Measurements from ENCODE around the gene ZNF613.
"Not testable (repeated sequence)": the region's sequence is repeated elsewhere in the genome, so short reads cannot be mapped to it uniquely, and the experiment has no call there.

The ZNF613 gene

GRCh38 chr19:51927859-51928258 lies 587 bp downstream of the ZNF613 start:
- peak overlapping the region; percentile 73 to 96 (median 93) for H3K9ac ChIP-seq (ENCODE audit: low read length in 5 of 5)

DNA sequence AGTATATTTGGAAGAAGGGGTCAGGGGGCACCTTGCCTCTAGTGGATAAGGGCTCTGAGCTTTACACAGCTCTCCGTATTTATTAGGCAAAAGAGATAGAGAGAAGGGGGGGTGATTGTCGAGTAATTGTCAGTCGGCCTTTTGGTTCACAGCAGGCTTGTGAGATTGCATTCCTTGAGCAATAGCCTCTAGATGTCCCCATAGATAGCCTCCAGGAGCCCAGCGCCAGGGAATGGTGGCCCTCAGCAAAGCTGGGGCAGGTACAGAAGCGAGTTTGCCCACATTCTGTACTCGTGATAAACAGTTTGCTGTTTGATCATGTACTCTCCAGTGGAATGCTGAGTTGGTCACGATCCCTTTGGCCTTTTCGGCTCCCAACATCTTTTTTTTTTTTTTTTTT lies 4.6 kb downstream of the ZNF613 start:
- H3K27me3 ChIP-seq (ENCODE audit: control insufficient read depth in 5 of 5, insufficient read depth in 4 of 5, low read length in 5 of 5), result no peaks in the 10 kb centered on the region
- peaks cover 32 to 69% (median 55%) of the 10 kb centered on the region in 5 donors for H3K36me3 ChIP-seq (ENCODE audit: control insufficient read depth in 5 of 5, insufficient read depth in 5 of 5, low read length in 5 of 5)
- H3K9me3 ChIP-seq (ENCODE audit: control insufficient read depth in 5 of 5, low read length in 5 of 5), result peaks cover 14 to 42% (median 30%) of the 10 kb centered on the region in 5 donors
- no peak overlapping the region for H3K9ac ChIP-seq (ENCODE audit: low read length in 5 of 5)
- H3K27ac ChIP-seq (ENCODE audit: low read depth, low read length), result no peak overlapping the region
- H3K4me3 ChIP-seq (ENCODE audit: low read depth in 1 of 5, low read length in 5 of 5), result no peak overlapping the region
- H3K4me1 ChIP-seq (ENCODE audit: control insufficient read depth in 5 of 5, insufficient read depth in 5 of 5, low read length in 5 of 5), result peaks cover 6 to 13% (median 10%) of the 10 kb centered on the region in 5 donors

More at GRCh38 chr19:51927859-51928258, 587 bp downstream of the ZNF613 start:
- Histone ChIP-seq H3K27ac (ENCODE audit: low read depth, low read length) (peak overlapping the region; percentile 76), H3K36me3 (ENCODE audit: control insufficient read depth in 5 of 5, insufficient read depth in 5 of 5, low read length in 5 of 5) (peaks cover 10 to 32% (median 23%) of the 10 kb centered on the region in 5 donors), H3K4me3 (ENCODE audit: low read depth in 1 of 5, low read length in 5 of 5) (peak overlapping the region; percentile 92 to 100 (median 97)), H3K27me3 (ENCODE audit: control insufficient read depth in 5 of 5, insufficient read depth in 4 of 5, low read length in 5 of 5) (no peaks in the 10 kb centered on the region), H3K4me1 (ENCODE audit: control insufficient read depth in 5 of 5, insufficient read depth in 5 of 5, low read length in 5 of 5) (peaks cover 6 to 20% (median 17%) of the 10 kb centered on the region in 5 donors), H3K9me3 (ENCODE audit: control insufficient read depth in 5 of 5, low read length in 5 of 5) (peaks cover 5 to 29% (median 12%) of the 10 kb centered on the region in 5 donors)

DNA sequence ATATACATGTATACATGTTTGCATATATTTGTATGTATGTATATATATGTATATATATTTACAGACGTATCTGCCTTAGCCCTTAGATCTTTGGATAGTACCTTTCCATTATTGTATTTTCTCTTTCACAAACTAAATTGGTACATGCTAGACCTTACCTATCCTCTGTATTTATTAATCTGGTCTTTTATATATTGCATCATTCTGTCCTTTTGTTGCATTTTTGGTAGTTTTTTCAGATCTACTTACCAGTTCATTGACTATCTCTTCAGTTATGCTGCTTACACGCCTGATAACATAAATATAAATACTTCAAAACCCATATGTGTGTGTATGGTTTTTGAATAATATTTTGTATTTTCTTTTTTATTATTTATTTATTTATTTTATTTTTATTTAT lies 11.7 kb downstream of the ZNF613 start:
- Histone ChIP-seq H3K4me3 (ENCODE audit: low read depth in 1 of 5, low read length in 5 of 5) (no peak overlapping the region), H3K27ac (ENCODE audit: low read depth, low read length) (no peak overlapping the region), H3K9me3 (ENCODE audit: control insufficient read depth in 5 of 5, low read length in 5 of 5) (peaks cover 58 to 91% (median 75%) of the 10 kb centered on the region in 5 donors), H3K27me3 (ENCODE audit: control insufficient read depth in 5 of 5, insufficient read depth in 4 of 5, low read length in 5 of 5) (no peaks in the 10 kb centered on the region), H3K36me3 (ENCODE audit: control insufficient read depth in 5 of 5, insufficient read depth in 5 of 5, low read length in 5 of 5) (peaks cover 59 to 89% (median 86%) of the 10 kb centered on the region in 5 donors), H3K9ac (ENCODE audit: low read length in 5 of 5) (no peak overlapping the region), H3K4me1 (ENCODE audit: control insufficient read depth in 5 of 5, insufficient read depth in 5 of 5, low read length in 5 of 5) (no peaks in the 10 kb centered on the region)

DNA sequence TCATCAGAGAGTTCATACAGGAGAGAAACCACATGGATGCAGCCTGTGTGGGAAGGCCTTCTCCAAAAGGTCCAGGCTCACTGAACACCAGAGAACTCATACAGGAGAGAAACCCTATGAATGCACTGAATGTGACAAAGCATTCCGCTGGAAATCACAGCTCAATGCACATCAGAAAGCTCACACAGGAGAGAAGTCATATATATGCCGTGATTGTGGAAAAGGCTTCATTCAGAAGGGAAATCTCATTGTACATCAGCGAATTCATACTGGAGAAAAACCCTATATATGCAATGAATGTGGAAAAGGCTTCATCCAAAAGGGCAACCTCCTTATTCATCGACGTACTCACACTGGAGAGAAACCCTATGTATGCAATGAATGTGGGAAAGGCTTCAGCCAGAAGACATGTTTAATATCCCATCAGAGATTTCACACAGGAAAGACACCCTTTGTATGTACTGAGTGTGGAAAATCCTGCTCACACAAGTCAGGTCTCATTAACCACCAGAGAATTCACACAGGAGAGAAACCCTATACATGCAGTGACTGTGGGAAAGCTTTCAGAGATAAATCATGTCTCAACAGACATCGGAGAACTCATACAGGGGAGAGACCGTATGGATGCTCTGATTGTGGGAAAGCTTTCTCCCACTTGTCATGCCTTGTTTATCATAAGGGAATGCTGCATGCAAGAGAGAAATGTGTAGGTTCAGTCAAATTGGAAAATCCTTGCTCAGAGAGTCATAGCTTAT lies 17.7 kb downstream of the ZNF613 start:
- Histone ChIP-seq H3K4me1 (ENCODE audit: control insufficient read depth in 5 of 5, insufficient read depth in 5 of 5, low read length in 5 of 5) (peaks cover 0 to 4% (median 0%) of the 10 kb centered on the region in 5 donors), H3K27me3 (ENCODE audit: control insufficient read depth in 5 of 5, insufficient read depth in 4 of 5, low read length in 5 of 5) (no peaks in the 10 kb centered on the region), H3K9me3 (ENCODE audit: control insufficient read depth in 5 of 5, low read length in 5 of 5) (peaks cover 83 to 99% (median 96%) of the 10 kb centered on the region in 5 donors), H3K9ac (ENCODE audit: low read length in 5 of 5) (no peak overlapping the region), H3K27ac (ENCODE audit: low read depth, low read length) (no peak overlapping the region), H3K36me3 (ENCODE audit: control insufficient read depth in 5 of 5, insufficient read depth in 5 of 5, low read length in 5 of 5) (peaks cover 50 to 58% (median 56%) of the 10 kb centered on the region in 5 donors), H3K4me3 (ENCODE audit: low read depth in 1 of 5, low read length in 5 of 5) (peak overlapping the region; percentile 45 to 64 (median 50))

DNA sequence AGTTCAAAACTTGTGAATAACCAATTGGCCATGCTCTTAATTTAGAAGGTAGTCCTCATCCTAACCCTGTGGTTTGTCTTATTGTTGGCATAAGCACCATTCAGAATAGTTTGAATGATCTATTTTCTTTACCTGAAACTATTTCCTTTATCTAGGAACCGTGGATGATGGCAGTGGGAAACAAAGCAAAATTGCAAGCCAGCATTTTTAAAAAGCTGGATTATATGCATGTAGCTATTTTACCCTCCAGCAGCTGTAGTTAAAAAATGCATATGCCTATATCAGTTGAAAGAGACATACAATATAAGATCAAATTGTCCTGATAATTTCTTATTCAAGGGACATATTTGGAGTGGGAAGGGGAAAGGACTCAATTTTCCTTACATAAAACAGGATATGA lies 19.3 kb downstream of the ZNF613 start:
- Histone ChIP-seq H3K9ac (ENCODE audit: low read length in 5 of 5) (no peak overlapping the region), H3K4me1 (ENCODE audit: control insufficient read depth in 5 of 5, insufficient read depth in 5 of 5, low read length in 5 of 5) (peaks cover 0 to 4% (median 0%) of the 10 kb centered on the region in 5 donors), H3K9me3 (ENCODE audit: control insufficient read depth in 5 of 5, low read length in 5 of 5) (peaks cover 69 to 96% (median 92%) of the 10 kb centered on the region in 5 donors), H3K27ac (ENCODE audit: low read depth, low read length) (no peak overlapping the region), H3K27me3 (ENCODE audit: control insufficient read depth in 5 of 5, insufficient read depth in 4 of 5, low read length in 5 of 5) (no peaks in the 10 kb centered on the region), H3K36me3 (ENCODE audit: control insufficient read depth in 5 of 5, insufficient read depth in 5 of 5, low read length in 5 of 5) (peaks cover 38 to 42% (median 41%) of the 10 kb centered on the region in 5 donors), H3K4me3 (ENCODE audit: low read depth in 1 of 5, low read length in 5 of 5) (peak overlapping the region in 2 of 5 donors; percentile 19 to 64)

GRCh38 chr19:51948975-51949374 lies 21.7 kb downstream of the ZNF613 start:
- no peaks in the 10 kb centered on the region for H3K27me3 ChIP-seq (ENCODE audit: control insufficient read depth in 5 of 5, insufficient read depth in 4 of 5, low read length in 5 of 5)
- peaks cover 47 to 82% (median 77%) of the 10 kb centered on the region in 5 donors for H3K9me3 ChIP-seq (ENCODE audit: control insufficient read depth in 5 of 5, low read length in 5 of 5)
- H3K9ac ChIP-seq (ENCODE audit: low read length in 5 of 5), result no peak overlapping the region
- peaks cover 15 to 21% (median 18%) of the 10 kb centered on the region in 5 donors for H3K36me3 ChIP-seq (ENCODE audit: control insufficient read depth in 5 of 5, insufficient read depth in 5 of 5, low read length in 5 of 5)
- no peak overlapping the region for H3K27ac ChIP-seq (ENCODE audit: low read depth, low read length)
- peak overlapping the region; percentile 5 to 52 (median 38) for H3K4me3 ChIP-seq (ENCODE audit: low read depth in 1 of 5, low read length in 5 of 5)
- H3K4me1 ChIP-seq (ENCODE audit: control insufficient read depth in 5 of 5, insufficient read depth in 5 of 5, low read length in 5 of 5), result peaks cover 0 to 4% (median 0%) of the 10 kb centered on the region in 5 donors

GRCh38 chr19:51957846-51958245 lies 30.6 kb downstream of the ZNF613 start:
- not testable (repeated sequence) for H3K4me3 ChIP-seq (ENCODE audit: low read depth in 1 of 5, low read length in 5 of 5); H3K9ac ChIP-seq (ENCODE audit: low read length in 5 of 5); H3K27me3 ChIP-seq (ENCODE audit: control insufficient read depth in 5 of 5, insufficient read depth in 4 of 5, low read length in 5 of 5); H3K36me3 ChIP-seq (ENCODE audit: control insufficient read depth in 5 of 5, insufficient read depth in 5 of 5, low read length in 5 of 5); H3K4me1 ChIP-seq (ENCODE audit: control insufficient read depth in 5 of 5, insufficient read depth in 5 of 5, low read length in 5 of 5); H3K27ac ChIP-seq (ENCODE audit: low read depth, low read length)
- peaks cover 21 to 78% (median 51%) of the 10 kb centered on the region in 5 donors for H3K9me3 ChIP-seq (ENCODE audit: control insufficient read depth in 5 of 5, low read length in 5 of 5)

GRCh38 chr19:51959791-51960190 lies 32.5 kb downstream of the ZNF613 start:
- H3K36me3 ChIP-seq (ENCODE audit: control insufficient read depth in 5 of 5, insufficient read depth in 5 of 5, low read length in 5 of 5), result peaks cover 4 to 17% (median 4%) of the 10 kb centered on the region in 5 donors
- no peak overlapping the region for H3K27ac ChIP-seq (ENCODE audit: low read depth, low read length)
- no peaks in the 10 kb centered on the region for H3K27me3 ChIP-seq (ENCODE audit: control insufficient read depth in 5 of 5, insufficient read depth in 4 of 5, low read length in 5 of 5)
- H3K9ac ChIP-seq (ENCODE audit: low read length in 5 of 5), result no peak overlapping the region
- no peaks in the 10 kb centered on the region for H3K4me1 ChIP-seq (ENCODE audit: control insufficient read depth in 5 of 5, insufficient read depth in 5 of 5, low read length in 5 of 5)
- H3K9me3 ChIP-seq (ENCODE audit: control insufficient read depth in 5 of 5, low read length in 5 of 5), result peaks cover 36 to 86% (median 70%) of the 10 kb centered on the region in 5 donors
- no peak overlapping the region for H3K4me3 ChIP-seq (ENCODE audit: low read depth in 1 of 5, low read length in 5 of 5)

GRCh38 chr19:51960621-51961233 lies 33.5 kb downstream of the ZNF613 start:
- H3K4me1 ChIP-seq (ENCODE audit: control insufficient read depth in 5 of 5, insufficient read depth in 5 of 5, low read length in 5 of 5); H3K27me3 ChIP-seq (ENCODE audit: control insufficient read depth in 5 of 5, insufficient read depth in 4 of 5, low read length in 5 of 5); H3K9ac ChIP-seq (ENCODE audit: low read length in 5 of 5); H3K27ac ChIP-seq (ENCODE audit: low read depth, low read length): not testable (repeated sequence)
- Histone ChIP-seq H3K4me3 (ENCODE audit: low read depth in 1 of 5, low read length in 5 of 5) (peak overlapping the region in 3 of 5 donors; percentile 20 to 61 (median 36)), H3K36me3 (ENCODE audit: control insufficient read depth in 5 of 5, insufficient read depth in 5 of 5, low read length in 5 of 5) (peaks cover 13 to 26% (median 14%) of the 10 kb centered on the region in 5 donors), H3K9me3 (ENCODE audit: control insufficient read depth in 5 of 5, low read length in 5 of 5) (peaks cover 45 to 92% (median 77%) of the 10 kb centered on the region in 5 donors)

GRCh38 chr19:51965583-51965982 lies 38.3 kb downstream of the ZNF613 start:
- Histone ChIP-seq H3K4me3 (ENCODE audit: low read depth in 1 of 5, low read length in 5 of 5) (peak overlapping the region; percentile 39 to 67 (median 45)), H3K9me3 (ENCODE audit: control insufficient read depth in 5 of 5, low read length in 5 of 5) (peaks cover 78 to 98% (median 94%) of the 10 kb centered on the region in 5 donors), H3K9ac (ENCODE audit: low read length in 5 of 5) (no peak overlapping the region), H3K27ac (ENCODE audit: low read depth, low read length) (no peak overlapping the region), H3K27me3 (ENCODE audit: control insufficient read depth in 5 of 5, insufficient read depth in 4 of 5, low read length in 5 of 5) (no peaks in the 10 kb centered on the region), H3K36me3 (ENCODE audit: control insufficient read depth in 5 of 5, insufficient read depth in 5 of 5, low read length in 5 of 5) (peaks cover 50 to 60% (median 54%) of the 10 kb centered on the region in 5 donors), H3K4me1 (ENCODE audit: control insufficient read depth in 5 of 5, insufficient read depth in 5 of 5, low read length in 5 of 5) (no peaks in the 10 kb centered on the region)
